Epithelial cell of prostate (primary cell): Measurements from ENCODE around the gene RFXAP.
"Not testable (repeated sequence)": the region's sequence is repeated elsewhere in the genome, so short reads cannot be mapped to it uniquely, and the experiment has no call there.

Experiments
- DNase-seq: peaks from one replicate; pipeline ENCODE4 v3.0.0-alpha.2; 2011; ENCODE audit warnings: low read depth, low spot score
- H3K27ac ChIP-seq: fragments of 450-650 bp; 2 replicates; pipeline ENCODE4 v1.5.1; 2017; ENCODE audit warnings: mild to moderate bottlenecking

Gene RFXAP

GRCh38 chr13:36818804-36819738, at the start of gene RFXAP:
Gene RFXAP, plus strand, starts transcription at chr13:36819222. Its CDS starts 136 bp downstream, at chr13:36819358.
- no peak for DNase-seq
- no peak within 1 kb of the TSS for H3K27ac ChIP-seq

- DNase-seq: no peak
- H3K27ac ChIP-seq: no peak overlapping the region
Observed at GRCh38 chr13:36769545-36769944, 49.5 kb upstream of the RFXAP start.

- DNase-seq: no peak
- H3K27ac ChIP-seq: no peak overlapping the region
Observed at GRCh38 chr13:36770741-36771140, 48.3 kb upstream of the RFXAP start.

GRCh38 chr13:36772853-36773252, 46.2 kb upstream of the RFXAP start:
- no peak for DNase-seq

GRCh38 chr13:36774931-36775330, 44.1 kb upstream of the RFXAP start:
- no peak for DNase-seq
- no peak overlapping the region for H3K27ac ChIP-seq

More at GRCh38 chr13:36772853-36773252, 46.2 kb upstream of the RFXAP start:
- no peak overlapping the region for H3K27ac ChIP-seq

GRCh38 chr13:36776175-36776574, 42.8 kb upstream of the RFXAP start:
- no peak for DNase-seq
- H3K27ac ChIP-seq: no peak overlapping the region

- no peak overlapping the region for H3K27ac ChIP-seq
- DNase-seq: no peak
Observed at GRCh38 chr13:36778083-36778671, 40.8 kb upstream of the RFXAP start.

- DNase-seq: no peak
- H3K27ac ChIP-seq: no peak overlapping the region
Observed at GRCh38 chr13:36783890-36784289, 35.1 kb upstream of the RFXAP start.

- H3K27ac ChIP-seq, DNase-seq: not testable (repeated sequence)
Observed at GRCh38 chr13:36786175-36786574, 32.8 kb upstream of the RFXAP start.

- no peak overlapping the region for H3K27ac ChIP-seq
- DNase-seq: no peak
Observed at GRCh38 chr13:36787181-36787580, 31.8 kb upstream of the RFXAP start.

- no peak for DNase-seq
Observed at GRCh38 chr13:36788276-36788675, 30.7 kb upstream of the RFXAP start.

GRCh38 chr13:36789061-36789460, 30.0 kb upstream of the RFXAP start:
- H3K27ac ChIP-seq: no peak overlapping the region
- no peak for DNase-seq

More at GRCh38 chr13:36788276-36788675, 30.7 kb upstream of the RFXAP start:
- peak overlapping the region; percentile 32 for H3K27ac ChIP-seq

- no peak overlapping the region for H3K27ac ChIP-seq
- DNase-seq: no peak
Observed at GRCh38 chr13:36789730-36790129, 29.3 kb upstream of the RFXAP start.

GRCh38 chr13:36794706-36795105, 24.3 kb upstream of the RFXAP start:
- no peak overlapping the region for H3K27ac ChIP-seq
- no peak for DNase-seq

- no peak overlapping the region for H3K27ac ChIP-seq
- DNase-seq: no peak
Observed at GRCh38 chr13:36795463-36795862, 23.6 kb upstream of the RFXAP start.

GRCh38 chr13:36796052-36796451, 23.0 kb upstream of the RFXAP start:
- H3K27ac ChIP-seq: no peak overlapping the region
- DNase-seq: no peak

- no peak overlapping the region for H3K27ac ChIP-seq
- no peak for DNase-seq
Observed at GRCh38 chr13:36801035-36801434, 18.0 kb upstream of the RFXAP start.

- H3K27ac ChIP-seq: no peak overlapping the region
- no peak for DNase-seq
Observed at GRCh38 chr13:36804588-36804987, 14.4 kb upstream of the RFXAP start.

GRCh38 chr13:36806102-36806501, 12.9 kb upstream of the RFXAP start:
- DNase-seq: no peak

GRCh38 chr13:36807616-36808015, 11.4 kb upstream of the RFXAP start:
- H3K27ac ChIP-seq: peak overlapping the region; percentile 29
- DNase-seq: no peak

More at GRCh38 chr13:36806102-36806501, 12.9 kb upstream of the RFXAP start:
- no peak overlapping the region for H3K27ac ChIP-seq

GRCh38 chr13:36813225-36813624, 5.8 kb upstream of the RFXAP start:
- no peak for DNase-seq
- no peak overlapping the region for H3K27ac ChIP-seq
